GM10248 (cell line): ENCODE measurements around the gene GART.
"Not testable (repeated sequence)": the region's sequence is repeated elsewhere in the genome, so short reads cannot be mapped to it uniquely, and the experiment has no call there.

Experiments
- CTCF ChIA-PET: fragments of 300-600 bp; sonication (Branson Sonifier 250); formaldehyde crosslinking; extraction: SDS; loops from one replicate; lab custom pipeline; 2021; ENCODE audit warnings: antibody characterized with exemption; lab: Yijun Ruan, JAX
- POLR2A ChIA-PET: fragments of 350-650 bp; sonication (Branson Sonifier 250); formaldehyde crosslinking; extraction: SDS; loops from one replicate; lab custom pipeline; 2020; ENCODE audit warnings: antibody characterized with exemption; lab: Yijun Ruan, JAX
- DNase-seq: peaks from one replicate; pipeline ENCODE4 v3.0.0; 2012; ENCODE audit errors: extremely low spot score
- TF ChIP-seq, protein P1 (sequence below): IDR thresholded peaks from 2 replicates; pipeline ENCODE4 v1.5.1; 2012; ENCODE audit warnings: mild to moderate bottlenecking, low read depth; ENCODE audit errors: extremely low read depth, missing control alignments, control extremely low read depth

Gene GART

DNA sequence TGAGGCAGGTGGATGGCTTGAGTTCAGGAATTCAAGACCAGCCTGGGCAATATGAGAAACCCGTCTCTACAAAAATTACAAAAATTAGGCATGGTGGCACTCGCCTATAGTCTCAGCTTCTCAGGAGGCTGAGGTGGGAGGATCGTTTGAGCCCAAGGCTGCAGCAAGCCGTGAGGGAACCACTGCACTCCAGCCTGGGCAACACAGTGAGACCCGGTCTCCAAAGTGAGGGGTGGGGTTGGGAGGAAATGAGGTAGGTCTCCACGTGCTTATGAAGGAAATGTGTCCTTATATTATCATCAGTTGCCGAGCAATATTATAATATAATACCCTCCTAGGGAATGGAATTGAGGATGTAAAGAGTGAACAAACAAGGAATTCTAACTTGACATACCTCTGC lies 64.9 kb downstream of the GART start:
- TF ChIP-seq, protein P1, sequence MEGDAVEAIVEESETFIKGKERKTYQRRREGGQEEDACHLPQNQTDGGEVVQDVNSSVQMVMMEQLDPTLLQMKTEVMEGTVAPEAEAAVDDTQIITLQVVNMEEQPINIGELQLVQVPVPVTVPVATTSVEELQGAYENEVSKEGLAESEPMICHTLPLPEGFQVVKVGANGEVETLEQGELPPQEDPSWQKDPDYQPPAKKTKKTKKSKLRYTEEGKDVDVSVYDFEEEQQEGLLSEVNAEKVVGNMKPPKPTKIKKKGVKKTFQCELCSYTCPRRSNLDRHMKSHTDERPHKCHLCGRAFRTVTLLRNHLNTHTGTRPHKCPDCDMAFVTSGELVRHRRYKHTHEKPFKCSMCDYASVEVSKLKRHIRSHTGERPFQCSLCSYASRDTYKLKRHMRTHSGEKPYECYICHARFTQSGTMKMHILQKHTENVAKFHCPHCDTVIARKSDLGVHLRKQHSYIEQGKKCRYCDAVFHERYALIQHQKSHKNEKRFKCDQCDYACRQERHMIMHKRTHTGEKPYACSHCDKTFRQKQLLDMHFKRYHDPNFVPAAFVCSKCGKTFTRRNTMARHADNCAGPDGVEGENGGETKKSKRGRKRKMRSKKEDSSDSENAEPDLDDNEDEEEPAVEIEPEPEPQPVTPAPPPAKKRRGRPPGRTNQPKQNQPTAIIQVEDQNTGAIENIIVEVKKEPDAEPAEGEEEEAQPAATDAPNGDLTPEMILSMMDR, result no peak
- CTCF ChIA-PET, result interaction anchor here (0.9 kb wide), 1 partner anchor 116 kb away, joined by 3 read pairs; no protein-coding TSS in a partner anchor
- POLR2A ChIA-PET, result no interaction called here
- no peak for DNase-seq

DNA sequence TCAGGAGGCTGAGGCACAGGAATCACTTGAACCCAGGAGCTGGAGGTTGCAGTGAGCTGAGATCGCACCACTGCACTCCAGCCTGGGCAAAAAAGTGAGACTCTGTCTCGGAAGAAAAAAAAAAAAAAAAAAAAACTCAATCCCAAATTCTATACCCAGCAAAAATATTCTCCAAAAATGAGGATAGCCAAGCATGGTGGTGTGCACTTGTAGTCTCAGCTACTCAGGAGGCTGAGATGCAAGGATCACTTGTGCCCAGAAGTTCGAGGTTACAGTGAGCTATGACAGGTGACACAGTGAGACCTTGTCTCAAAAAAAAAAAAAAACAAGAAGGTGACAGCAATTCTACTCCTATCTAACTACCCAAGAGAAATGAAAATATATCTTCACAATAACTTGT lies 68.6 kb downstream of the GART start:
- CTCF ChIA-PET, result no interaction called here

DNA sequence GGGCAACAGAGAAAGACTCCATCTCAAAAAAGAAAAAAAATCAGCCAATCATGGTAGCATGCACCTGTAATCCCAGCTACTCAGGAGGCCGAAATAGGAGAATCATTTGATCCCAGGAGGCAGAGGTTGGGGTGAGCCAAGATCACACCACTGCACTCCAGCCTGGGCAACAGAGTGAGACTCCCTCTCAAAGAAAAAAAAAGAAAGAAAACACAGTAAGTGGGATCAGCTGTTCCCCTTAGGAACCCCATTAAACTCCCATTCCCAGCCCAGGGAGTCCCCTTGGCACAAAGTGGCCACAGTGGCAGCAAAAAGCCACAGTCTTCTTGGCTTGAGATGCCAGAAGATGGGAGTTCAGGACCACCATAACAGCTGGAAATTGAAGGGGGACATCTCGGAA lies 71.2 kb downstream of the GART start:
- no peak for DNase-seq
- ChIA-PET POLR2A (no interaction called here), CTCF (no interaction called here)
- TF ChIP-seq, protein P1, result no peak

More for the DNA sequence above, 68.6 kb downstream of the GART start:
- no peak for DNase-seq
- TF ChIP-seq, protein P1, result no peak
- POLR2A ChIA-PET, result interaction anchor here (0.7 kb wide), 1 partner anchor 60 kb away, joined by 10 read pairs; no protein-coding TSS in a partner anchor

- DNase-seq, POLR2A ChIA-PET: not testable (repeated sequence)
- CTCF ChIA-PET, result interaction anchor here (0.8 to 1.3 kb wide), 2 partner anchors 11 to 24 kb away, joined by 3 to 5 read pairs; no protein-coding TSS in a partner anchor
Measured at GRCh38 chr21:33469183-33469582, 72.7 kb downstream of the GART start.

DNA sequence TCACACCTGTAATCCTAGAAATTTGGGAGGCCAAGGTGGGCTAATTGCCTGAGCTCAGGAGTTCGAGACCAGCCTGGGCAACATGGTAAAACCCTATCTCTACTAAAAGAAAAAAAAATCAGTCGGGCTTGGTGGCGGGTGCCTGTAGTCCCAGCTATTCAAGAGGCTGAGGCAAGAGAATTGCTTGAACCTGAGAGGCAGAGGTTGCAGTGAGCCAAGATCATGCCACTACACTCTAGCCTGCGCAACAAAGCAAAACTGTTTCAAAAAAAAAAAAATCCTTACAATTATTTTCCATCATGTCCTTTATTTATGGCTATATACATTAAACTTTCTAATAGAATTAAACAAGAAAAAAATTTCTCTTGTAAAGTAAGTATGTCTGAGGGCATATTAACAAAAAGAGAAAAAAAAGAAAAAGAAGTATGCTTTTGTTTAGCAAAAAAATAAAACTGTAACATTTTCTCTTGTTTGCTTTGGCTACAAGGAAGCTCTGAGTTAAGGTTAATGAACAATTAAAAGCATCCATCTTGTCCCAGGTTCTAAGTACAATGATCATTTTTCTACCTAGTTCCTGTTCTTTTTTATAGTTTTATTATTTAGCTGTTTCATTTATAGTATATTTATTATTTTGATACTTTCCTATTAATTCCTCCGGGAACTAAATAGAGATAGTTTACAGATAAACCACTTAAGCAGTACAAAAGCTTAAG lies 80.2 kb downstream of the GART start:
- DNase-seq, result no peak
- CTCF ChIA-PET, result interaction anchor here (1.0 to 4.0 kb wide), 5 partner anchors 10 to 264 kb away, joined by 4 to 17 read pairs (median 8); no protein-coding TSS in a partner anchor
- POLR2A ChIA-PET, result interaction anchor here (0.6 kb wide), 1 partner anchor 18 kb away, joined by 4 read pairs; the partner anchor contains the start of gene TMEM50B
- TF ChIP-seq, protein P1, result no peak

GRCh38 chr21:33458861-33459260 lies 83.1 kb downstream of the GART start:
- DNase-seq, result no peak
- TF ChIP-seq, protein P1, result no peak
- CTCF ChIA-PET, result interaction anchor here (0.5 to 7.7 kb wide), 4 partner anchors 10 to 262 kb away, joined by 3 to 44 read pairs (median 5); no protein-coding TSS in a partner anchor
- POLR2A ChIA-PET, result no interaction called here

DNA sequence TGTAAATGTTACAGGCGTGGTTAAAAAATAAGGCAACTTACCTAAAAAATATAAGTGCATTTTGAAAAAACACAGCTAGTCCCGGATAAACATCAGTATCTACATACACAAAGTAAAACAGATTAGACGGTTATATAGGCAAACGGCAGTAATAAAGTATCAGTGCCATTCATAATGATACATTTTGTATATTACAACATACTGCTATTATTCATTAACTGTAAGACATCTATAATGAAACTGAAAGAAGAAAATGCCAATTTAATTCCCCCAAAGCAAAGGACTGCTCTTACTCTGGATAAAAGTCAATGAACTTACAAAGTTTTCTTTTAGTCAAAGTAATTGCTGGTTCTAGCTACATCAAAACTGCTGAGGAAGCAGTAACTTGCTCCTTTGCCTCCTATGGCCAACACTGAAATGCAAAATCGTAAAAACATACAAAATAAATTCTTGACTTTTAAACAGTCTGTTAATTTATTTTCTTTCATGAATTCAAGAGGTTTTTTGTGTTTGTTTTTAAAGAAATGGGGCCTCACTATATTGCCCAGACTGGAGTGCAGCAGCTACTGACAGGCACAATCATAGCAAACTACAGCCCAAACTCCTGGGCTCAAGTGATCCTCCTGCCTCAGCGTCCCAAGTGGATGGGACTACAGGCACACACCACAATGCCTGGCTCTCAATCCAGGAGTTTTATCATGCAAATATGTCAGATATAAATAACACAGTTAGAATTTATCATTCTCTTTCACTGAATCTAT lies 86.1 kb downstream of the GART start:
- CTCF ChIA-PET, result interaction anchor here (1.2 to 7.7 kb wide), 6 partner anchors 10 to 515 kb away, joined by 4 to 44 read pairs (median 5); no protein-coding TSS in a partner anchor
- POLR2A ChIA-PET, result interaction anchor here (0.6 kb wide), 1 partner anchor 11 kb away, joined by 3 read pairs; no protein-coding TSS in a partner anchor
- DNase-seq, result no peak
- TF ChIP-seq, protein P1, result no peak
